GM19193 (cell line): ENCODE data around the gene VCX3B.
"Not testable (repeated sequence)": the region's sequence is repeated elsewhere in the genome, so short reads cannot be mapped to it uniquely, and the experiment has no call there.

Experiments
- POLR2A ChIP-seq: IDR thresholded peaks from 4 replicates; pipeline ENCODE4 v1.6.1; 2011; ENCODE audit not compliant: insufficient read depth, insufficient read length; ENCODE audit errors: extremely low read depth

VCX3B gene

DNA sequence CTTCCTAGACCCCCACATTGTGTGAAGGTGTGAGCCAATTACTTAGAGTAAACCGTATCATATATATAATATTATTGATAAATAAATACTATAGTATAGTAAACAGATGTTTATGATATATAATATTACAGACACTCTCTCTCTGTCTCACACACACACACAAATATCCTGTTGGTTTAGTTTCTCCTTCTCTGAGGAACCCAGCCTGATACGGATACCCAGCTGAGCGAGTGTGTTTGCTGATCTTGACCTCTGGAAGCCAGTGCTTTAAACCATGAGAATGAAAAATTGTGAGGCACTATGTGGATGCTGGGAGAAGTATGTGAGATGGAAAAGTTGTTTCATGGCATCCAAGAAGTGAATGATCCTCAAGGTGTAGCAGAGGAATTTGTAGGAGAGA is at the start of gene VCX3B:
VCX3B (plus strand) TSS at position 301 of the 400 bp plus-strand sequence. CDS start 621 bp downstream, outside the sequence.
- TF ChIP-seq POLR2A: not testable (repeated sequence)

DNA sequence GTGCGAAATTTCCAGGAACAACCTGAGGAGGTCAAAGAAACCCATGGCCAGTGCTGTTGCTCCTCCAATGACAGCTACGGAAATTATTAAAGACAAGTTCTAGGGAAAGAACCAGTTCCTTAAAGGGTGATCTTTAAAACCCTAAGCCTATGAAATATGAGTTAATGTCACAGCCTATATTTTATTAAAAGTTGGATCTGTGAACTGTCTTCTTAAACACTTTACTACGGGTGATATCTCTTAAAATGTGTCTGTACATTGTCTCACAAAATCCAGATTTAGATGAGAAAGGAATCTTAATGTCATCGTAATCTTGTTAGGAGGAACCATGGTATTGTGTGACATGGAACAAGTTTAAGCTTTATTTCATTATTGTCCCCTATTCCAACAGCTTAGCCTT is 46.3 kb upstream of the VCX3B start:
- TF ChIP-seq POLR2A: no peak

DNA sequence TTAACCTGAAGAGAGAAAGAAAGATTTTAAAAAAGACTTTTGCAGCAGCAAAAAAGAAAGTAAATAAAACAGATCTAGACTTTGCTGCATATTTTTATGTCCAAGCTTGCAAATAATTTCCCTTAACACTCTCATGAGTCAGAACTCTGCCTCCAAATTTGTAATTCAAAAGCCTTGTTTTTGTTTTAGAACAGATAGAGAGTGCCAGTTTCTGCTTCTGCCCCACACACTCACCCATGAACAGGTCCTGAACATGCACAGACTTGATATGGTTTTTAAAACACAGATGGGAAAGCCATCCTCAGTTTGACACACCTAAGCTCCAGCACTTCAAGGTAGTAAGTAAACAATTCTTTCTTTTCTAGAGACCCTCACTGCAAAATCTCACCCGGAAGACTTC is 39.7 kb upstream of the VCX3B start:
- no peak for TF ChIP-seq POLR2A

DNA sequence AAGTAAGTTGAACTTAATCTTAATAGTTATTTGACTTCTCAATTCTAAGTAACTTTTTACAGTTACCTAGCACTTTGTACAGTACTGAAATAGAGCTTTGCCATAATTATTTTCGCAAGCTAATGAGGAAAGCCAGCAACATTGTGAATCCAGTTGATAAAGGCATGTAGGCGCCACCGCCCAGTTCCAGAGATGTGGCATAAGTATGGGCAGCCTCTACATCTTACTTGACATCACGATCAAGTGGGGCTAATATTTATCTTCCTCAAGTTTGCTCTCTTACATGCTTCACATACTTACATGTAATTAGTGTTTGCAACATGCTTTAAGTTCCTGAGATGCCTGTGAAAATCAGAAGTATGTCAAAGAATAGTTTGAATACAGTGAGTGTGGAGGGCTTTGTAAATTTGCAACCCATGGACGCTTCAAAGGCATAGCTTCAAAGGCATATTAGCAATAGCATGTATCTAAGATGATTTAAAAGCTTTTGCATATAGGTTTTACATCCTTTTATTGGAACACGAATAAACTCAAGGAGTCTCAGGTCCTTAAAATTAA is 34.9 kb upstream of the VCX3B start:
- TF ChIP-seq POLR2A: no peak

GRCh38 chrX:8430444-8430843 is 34.2 kb upstream of the VCX3B start:
- no peak for TF ChIP-seq POLR2A

- no peak for TF ChIP-seq POLR2A
Observed at GRCh38 chrX:8432396-8432795, 32.2 kb upstream of the VCX3B start.

DNA sequence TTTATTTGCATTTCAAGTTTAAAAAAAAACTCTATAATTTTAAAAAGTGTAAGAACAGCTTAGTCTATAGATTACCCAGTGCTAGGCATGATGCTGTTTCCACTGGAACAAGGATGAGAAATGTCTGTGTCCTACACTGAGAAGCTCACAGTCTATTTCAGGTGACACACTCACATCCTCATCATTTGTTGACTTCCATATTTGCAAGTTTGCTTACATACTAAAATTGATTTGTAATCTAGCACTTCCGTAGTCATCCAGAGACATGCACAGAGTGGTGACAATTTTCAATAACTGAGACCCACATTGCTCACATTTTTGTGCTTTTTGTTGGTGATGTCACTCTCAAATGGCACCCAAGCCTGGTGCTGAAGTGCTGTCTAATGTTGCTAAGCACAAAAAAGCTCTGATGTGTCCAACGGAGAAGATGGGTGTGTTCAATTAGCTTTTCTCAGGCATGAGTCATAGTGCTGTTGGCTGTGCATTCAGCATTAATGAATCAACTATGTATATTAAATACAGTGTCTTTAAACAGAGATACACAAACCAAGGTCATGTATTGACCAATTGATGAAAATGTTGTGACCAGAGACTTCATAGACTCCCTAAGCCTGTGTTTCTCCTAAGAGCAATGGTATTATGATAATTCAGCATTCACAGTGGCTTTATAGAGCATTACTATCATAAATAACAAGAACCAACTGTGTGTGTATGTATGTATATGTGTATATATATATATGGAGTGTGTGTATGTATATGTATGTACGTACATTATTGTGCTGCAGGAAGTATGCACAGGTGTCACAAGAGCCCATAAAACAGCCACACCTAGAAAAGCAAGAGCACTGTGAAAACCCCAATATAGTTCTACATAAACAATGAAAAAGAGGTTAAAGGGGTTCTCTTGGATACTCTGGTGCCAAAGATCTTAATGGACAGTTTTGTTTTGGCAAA is 31.2 kb upstream of the VCX3B start:
- TF ChIP-seq POLR2A: no peak

DNA sequence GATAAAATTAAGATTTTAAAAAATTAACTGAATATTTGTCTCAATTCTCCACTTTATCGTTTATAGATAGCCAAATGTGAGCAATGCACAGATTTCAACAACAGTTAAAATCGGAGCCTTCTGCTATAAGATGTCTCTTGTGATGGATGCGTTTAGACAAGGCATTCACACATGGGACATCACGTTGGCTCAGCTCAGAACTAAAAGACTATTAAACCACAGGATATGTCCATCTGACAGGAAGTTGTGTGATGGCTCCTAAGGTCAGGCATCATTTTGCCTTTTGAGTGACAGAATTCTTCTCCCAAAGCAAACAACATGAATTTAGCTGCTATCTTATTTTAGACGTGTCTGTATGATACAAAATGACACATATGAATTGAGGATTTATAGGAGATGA is 17.3 kb upstream of the VCX3B start:
- no peak for TF ChIP-seq POLR2A

DNA sequence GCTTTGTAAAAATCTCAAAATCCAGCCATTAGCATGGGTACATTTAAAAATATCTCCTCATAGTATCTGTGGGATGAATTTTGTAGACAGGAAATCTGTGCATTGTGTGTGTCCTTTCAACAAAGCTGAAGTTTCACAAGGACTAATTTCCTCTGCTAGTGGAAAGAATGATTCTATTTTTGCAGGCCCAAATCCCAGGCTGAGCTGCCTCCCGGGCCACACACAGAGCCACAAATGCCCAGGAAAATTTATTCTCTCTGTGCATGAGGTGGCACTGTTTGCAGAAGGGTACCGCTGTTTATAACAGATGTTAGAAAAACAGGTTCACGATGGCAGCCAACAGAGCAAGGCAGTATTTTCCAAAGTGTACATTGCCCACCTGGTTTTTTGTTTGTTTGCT is 11.0 kb upstream of the VCX3B start:
- no peak for TF ChIP-seq POLR2A

DNA sequence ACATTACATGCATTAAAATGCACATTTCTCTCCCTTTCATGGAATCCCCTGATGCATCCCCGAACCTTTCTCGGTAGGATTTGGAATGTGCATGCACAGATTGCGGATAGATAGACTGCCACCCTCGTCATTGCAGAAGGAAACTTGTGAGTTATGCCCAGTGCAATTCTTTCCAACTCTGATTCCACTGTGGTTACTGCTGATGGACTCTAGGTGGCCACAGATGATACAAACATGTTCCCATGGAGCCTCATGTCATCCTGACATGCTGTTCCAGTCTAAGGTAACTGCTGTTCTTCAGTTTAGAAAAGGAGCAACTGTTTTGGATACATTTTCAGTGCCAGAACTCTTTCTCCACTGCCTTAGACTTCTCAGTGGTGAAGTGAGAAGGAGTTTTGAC is 9.1 kb upstream of the VCX3B start:
- TF ChIP-seq POLR2A: no peak

- no peak for TF ChIP-seq POLR2A
Observed at GRCh38 chrX:8462488-8462887, 2.1 kb upstream of the VCX3B start.

- TF ChIP-seq POLR2A: no peak
Observed at GRCh38 chrX:8484360-8484949, 19.8 kb downstream of the VCX3B start.

DNA sequence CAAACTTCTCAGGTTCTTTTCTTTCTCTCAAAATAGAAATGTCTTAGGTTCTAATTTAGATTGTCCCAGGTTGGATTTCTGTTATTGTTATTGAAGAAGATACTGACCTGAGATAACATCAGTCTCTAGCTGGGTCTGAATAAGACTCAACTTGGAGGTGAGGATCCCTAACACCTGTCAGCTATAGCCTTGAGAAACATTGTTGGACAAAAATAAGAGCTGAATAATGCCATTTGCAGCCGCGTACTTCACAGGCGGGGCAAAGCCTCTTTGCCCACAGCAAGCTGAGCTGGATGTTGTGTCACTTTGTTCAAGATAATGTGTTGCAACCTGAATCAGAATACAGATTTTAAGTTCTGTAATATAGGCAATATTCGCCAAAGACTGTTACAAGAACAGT is 35.6 kb downstream of the VCX3B start:
- TF ChIP-seq POLR2A: no peak

- TF ChIP-seq POLR2A: no peak
Observed at GRCh38 chrX:8504451-8504850, 39.8 kb downstream of the VCX3B start.
